Measurements from ENCODE around the gene RNF167. TPM values are rescaled to one million over a fixed set of nuclear protein-coding genes. Genes with fewer than 3 reads are reported as not detected.
A peak's percentile ranks its signal among the peaks of the same experiment; 100 is the strongest.

RNF167 gene
- total RNA-seq, 1 experiment from 2014 or later = 105 TPM

- TF ChIP-seq SIN3A (IDR thresholded peaks at IDR 0.05; ENCODE audit: low read depth) (no peak), ZNF274 (IDR thresholded peaks at IDR 0.05; ENCODE audit: low read depth, low read length) (no peak), YY1 (IDR thresholded peaks at IDR 0.05; ENCODE audit: extremely low read depth, insufficient replicate concordance, low read depth, low read length) (peak; percentile 71), POLR2AphosphoS5 (IDR thresholded peaks at IDR 0.05; ENCODE audit: low read depth, low read length) (no peak; the same call in none of the 2 replicates), CEBPB (IDR thresholded peaks at IDR 0.05; ENCODE audit: low read depth) (no peak)
Measured at GRCh38 chr17:4986951-4987766, 47.1 kb downstream of the RNF167 start, which contains the start of gene CAMTA2 (continued).

GRCh38 chr17:4987767-4988567, 47.9 kb downstream of the RNF167 start:
- Histone ChIP-seq H3K4me3 (replicated peaks in 1 of 2; ENCODE audit: low read depth in 1 of 2, low read length in 2 of 2) (peak overlapping the region; percentile 72 to 97), H3K27ac (ENCODE audit: low read depth, low read length) (peak overlapping the region; percentile 84), H2AFZ (ENCODE audit: low read depth, low read length, poor library complexity, severe bottlenecking) (peak overlapping the region; percentile 78), H3K79me2 (ENCODE audit: insufficient read depth, low read length) (peaks cover 15% of the 10 kb centered on the region), H3K4me2 (ENCODE audit: low read length) (peak overlapping the region; percentile 99), H3K4me1 (ENCODE audit: control insufficient read depth in 1 of 2, insufficient read depth in 2 of 2, low read length in 2 of 2) (peaks cover 7 to 24% of the 10 kb centered on the region in 2 experiments), H4K20me1 (ENCODE audit: insufficient read depth) (no peaks in the 10 kb centered on the region), H3K9me3 (ENCODE audit: control insufficient read depth in 1 of 2, insufficient read depth in 1 of 2, low read depth in 1 of 2, low read length in 2 of 2) (no peaks in the 10 kb centered on the region), H3K27me3 (ENCODE audit: insufficient read depth, low read length) (no peaks in the 10 kb centered on the region), H3K9ac (ENCODE audit: low read length) (peak overlapping the region; percentile 90), H3K36me3 (ENCODE audit: control insufficient read depth in 1 of 2, insufficient read depth in 2 of 2, low read length in 2 of 2) (no peaks in the 10 kb centered on the region; a peak in 1 of 4 replicates), H3K9me2 (ENCODE audit: insufficient read depth) (no peaks in the 10 kb centered on the region)
- TF ChIP-seq POLR2A (IDR thresholded peaks at IDR 0.05; ENCODE audit: borderline replicate concordance, extremely low read depth, insufficient read depth, insufficient read length) (peak; percentile 2), EZH2 (IDR thresholded peaks at IDR 0.05) (no peak)
- ATAC-seq (no peak), DNase-seq (ENCODE audit: low read depth, low spot score) (no peak)
- intact Hi-C loops (cut with micrococcal nuclease) = loop anchor here (1.0 to 5.0 kb wide), 3 partner anchors 21 to 79 kb away; partner anchors contain the start of genes PFN1 and SPAG7
- ChIA-PET RAD21 (ENCODE audit: low non-redundant PET in 1 of 2, low total read pairs in 2 of 2, uncharacterized antibody in 2 of 2, unreplicated experiment in 2 of 2) (no interaction called here), CTCF (interaction anchor here (0.6 to 1.4 kb wide), 3 partner anchors 21 to 242 kb away, joined by 3 to 9 read pairs (median 3); partner anchors contain the start of gene SPAG7), POLR2A (interaction anchor here (0.6 to 1.9 kb wide), 6 partner anchors 9 to 79 kb away, joined by 4 to 16 read pairs (median 7); partner anchors contain the start of genes INCA1, KIF1C, RNF167 and SLC25A11)
- TSS peak; percentile 84 for BruUV-seq (replicated peaks)
